ENCODE data around the gene MATR3. TPM values are rescaled to one million over a fixed set of nuclear protein-coding genes. Genes with fewer than 3 reads are reported as not detected.
A peak's percentile ranks its signal among the peaks of the same experiment; 100 is the strongest.
"Not testable (repeated sequence)": the region's sequence is repeated elsewhere in the genome, so short reads cannot be mapped to it uniquely, and the experiment has no call there.

The MATR3 gene
- polyA plus RNA-seq, 3 donors = 576 to 652 (median 629) TPM

DNA sequence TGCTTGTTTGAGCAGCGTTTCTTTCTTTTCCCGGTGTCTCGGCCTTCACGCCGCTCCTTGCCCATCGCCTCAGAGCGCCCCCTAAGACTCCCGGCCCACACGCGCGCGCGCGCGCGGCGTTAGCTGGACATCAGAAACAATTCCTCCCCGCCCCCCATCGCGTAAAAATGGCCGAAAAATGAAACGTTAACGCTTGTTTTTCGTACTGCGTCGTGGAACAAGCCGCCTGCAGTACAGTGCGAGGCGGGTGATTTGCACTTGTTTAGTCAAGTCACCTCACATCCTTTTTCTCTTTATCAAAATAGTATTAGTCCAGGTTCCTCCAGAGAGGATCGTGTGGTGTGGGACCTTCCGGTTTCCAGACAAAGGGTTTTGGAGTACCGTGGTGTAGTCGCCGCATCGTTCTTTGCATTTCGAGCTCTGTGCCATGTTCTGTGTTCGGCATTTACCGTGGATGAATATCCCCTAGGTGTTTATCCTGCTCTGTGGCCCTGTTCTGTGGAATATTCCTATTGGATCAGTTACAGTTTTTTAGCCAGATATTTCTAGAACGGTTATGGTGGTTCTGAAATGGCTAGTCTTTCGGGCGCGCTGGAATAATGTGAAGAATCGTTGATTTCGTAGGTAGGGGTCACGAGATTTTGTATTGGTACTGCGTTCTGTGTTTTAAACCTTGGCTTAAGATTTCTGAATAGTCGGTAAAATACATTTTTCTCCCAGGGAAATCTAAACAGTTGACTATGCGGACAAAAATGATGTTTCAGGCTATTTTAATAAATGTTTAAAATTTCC, 1.0 kb downstream of the MATR3 start:
- peak; percentile 90 for DNase-seq

DNA sequence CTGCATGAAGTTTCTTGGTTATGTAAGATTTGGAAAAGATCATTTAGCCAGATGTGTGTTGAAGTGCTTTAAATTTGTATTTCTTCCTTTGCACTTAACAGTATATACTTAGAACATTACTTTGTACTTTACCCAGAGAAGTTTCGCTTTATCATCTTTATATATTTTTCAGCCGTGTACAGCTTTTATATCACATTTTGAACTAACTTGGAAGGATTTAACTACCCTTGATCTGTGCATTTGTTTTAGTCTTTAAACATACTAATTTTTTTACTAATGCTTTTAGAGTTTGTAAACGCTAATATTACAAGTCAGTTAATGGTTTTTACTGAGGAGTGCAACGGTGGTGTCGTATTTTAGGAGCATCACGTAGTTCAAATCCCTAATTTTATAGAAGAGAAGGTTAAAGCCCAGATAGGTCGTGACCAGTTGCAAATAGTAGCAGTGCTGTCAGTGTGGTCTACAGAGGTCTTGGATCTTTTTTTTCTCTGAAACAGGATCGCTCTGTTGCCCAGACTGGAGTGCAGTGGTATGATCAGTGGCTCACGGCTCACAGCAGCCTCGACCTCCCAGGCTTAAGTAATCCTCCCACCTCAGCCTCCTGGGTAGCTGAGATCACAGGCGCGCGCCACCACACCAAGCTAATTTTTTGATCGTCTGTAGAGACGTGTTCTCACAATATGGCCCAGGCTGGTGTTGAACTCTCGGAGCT, 2.0 kb downstream of the MATR3 start:
- DNase-seq = no peak

DNA sequence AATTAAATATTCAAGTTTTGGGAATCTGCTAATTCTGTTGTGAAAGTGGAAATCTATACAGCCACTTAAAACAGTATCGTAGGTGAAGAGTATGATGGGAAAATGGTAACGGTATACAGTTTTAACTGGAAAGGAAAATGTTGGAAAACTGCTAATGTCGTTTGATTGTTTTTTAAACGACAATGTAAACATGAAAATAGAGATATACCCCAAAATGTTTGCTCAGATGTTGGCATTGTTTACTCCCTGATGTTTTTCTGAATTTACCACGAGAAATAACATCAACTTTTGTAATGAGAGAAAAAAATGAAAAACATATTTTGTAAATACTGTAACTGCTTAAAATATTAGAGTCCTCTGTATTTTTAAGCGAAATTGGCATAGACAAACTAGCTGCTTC, 2.7 kb downstream of the MATR3 start:
- DNase-seq = no peak

DNA sequence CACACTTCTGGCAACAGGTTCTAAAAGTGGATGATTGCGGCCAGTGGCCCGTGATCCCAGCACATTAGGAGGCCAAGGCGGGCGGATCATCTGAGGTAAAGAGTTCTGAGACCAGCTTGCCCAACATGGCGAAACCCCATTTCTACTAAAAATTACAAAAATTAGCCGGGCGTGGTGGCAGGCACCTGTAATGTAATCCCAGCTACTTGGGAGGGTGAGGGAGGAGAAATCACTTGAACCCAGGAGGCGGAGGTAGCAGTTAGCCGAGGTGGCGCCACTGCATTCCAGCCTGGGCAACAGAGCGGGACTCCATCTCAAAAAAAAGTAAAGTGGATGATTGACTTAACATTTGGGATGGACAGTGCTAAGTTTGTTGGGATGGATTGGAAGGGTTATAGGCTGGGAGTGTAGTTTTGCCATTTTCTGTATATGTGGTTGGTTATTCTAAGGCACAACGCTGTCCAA, 3.4 kb downstream of the MATR3 start:
- DNase-seq = peak; percentile 57

DNA sequence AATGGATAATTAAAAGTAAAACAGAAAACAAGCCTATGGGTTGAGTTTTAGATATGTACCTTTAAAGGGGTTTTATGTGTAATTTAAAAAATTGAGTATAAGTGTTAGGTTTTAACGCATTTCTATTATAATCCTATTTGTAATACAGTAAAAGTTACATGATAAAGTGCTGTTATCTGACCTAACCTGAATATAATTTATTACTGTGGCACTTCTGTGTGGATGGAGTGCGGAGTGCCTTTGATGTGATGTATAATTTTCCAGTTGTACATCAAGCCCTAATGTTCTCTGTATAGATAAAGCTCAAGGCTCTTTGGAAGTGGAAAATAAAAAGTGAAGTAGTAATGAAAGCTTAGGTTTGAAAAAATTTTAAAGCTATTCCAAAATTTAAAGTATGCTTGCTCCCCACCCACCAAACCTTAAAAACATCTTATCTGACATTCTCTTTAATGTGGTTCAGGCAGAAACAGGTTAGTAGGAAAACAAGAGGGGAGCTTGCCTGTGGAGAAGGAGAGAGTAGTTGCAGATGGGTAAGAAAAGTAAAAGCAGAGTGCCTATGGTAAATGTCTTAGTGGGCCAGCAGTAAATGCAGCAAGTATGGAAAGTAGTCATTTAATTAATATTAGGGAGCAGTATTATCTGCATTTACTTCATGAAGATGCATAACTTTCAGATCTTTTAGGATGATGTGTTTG, 4.0 kb downstream of the MATR3 start:
- no peak for DNase-seq

DNA sequence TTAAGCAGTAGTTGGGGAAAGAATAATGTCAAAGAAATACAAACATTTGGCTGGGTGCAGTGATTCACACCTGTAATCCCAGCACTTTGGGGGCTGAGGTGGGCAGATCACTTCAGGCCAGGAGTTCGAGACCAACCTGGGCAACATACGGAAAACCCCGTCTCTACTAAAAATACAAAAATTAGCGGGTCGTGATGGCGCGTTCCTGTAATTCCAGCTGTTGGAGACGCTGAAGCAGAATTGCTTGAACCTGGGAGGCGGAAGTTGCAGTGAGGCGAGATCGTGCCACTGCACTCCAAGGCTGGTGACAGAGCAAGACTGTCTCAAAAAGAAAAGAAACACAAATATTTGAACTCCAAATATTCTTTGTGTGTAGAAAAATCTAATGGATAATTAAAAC, 4.7 kb downstream of the MATR3 start:
- no peak for DNase-seq

DNA sequence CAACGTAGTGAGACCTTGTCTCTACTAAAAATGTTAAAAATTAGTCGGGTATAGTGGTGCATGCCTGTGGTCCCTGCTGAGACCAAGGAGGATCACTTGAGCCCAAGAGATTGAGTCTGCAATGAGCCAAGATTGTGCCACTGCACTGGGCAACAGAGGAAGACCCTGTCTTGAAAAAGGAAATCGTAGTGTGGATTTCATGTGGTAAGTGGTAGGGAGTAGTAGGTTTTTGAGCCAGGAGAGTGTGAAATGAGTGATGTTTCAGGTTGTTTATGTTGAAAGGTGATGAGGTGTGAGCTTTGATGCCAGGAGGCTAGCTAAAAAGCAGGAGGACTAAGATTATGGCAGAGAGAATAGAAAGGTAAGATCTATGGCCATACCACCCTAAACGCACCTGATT, 5.9 kb downstream of the MATR3 start:
- no peak for DNase-seq

DNA sequence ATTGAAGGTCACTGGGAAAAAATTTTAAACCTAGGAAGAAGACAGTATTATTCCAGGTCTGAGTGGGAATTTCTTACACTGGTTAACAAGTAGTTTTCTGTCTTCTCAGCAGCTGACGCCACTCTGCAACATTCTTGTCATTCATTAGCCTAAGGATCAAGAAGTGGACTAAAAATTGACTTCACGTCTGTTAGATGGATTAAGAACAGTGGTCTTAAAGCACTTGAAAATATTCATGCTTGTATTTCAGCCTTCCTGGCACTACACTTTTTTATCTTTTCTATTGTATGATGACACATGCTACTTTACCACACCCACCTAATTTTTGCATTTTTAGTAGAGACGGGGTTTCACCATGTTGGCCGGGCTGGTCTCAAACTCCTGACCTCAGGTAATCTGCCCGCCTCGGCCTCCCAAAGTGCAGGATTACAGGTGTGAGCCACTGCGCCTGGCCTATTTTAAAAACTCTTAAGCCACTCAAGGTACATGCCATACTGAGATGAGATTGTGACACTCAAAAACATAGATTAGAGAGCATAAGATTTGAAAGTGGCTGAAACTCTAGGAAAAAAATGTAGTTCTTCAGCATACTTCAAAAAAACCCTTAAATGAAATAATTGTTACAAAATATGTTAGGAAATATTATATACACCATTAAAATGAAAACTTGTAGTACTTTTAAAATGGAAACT, 8.4 kb downstream of the MATR3 start:
- DNase-seq = no peak

DNA sequence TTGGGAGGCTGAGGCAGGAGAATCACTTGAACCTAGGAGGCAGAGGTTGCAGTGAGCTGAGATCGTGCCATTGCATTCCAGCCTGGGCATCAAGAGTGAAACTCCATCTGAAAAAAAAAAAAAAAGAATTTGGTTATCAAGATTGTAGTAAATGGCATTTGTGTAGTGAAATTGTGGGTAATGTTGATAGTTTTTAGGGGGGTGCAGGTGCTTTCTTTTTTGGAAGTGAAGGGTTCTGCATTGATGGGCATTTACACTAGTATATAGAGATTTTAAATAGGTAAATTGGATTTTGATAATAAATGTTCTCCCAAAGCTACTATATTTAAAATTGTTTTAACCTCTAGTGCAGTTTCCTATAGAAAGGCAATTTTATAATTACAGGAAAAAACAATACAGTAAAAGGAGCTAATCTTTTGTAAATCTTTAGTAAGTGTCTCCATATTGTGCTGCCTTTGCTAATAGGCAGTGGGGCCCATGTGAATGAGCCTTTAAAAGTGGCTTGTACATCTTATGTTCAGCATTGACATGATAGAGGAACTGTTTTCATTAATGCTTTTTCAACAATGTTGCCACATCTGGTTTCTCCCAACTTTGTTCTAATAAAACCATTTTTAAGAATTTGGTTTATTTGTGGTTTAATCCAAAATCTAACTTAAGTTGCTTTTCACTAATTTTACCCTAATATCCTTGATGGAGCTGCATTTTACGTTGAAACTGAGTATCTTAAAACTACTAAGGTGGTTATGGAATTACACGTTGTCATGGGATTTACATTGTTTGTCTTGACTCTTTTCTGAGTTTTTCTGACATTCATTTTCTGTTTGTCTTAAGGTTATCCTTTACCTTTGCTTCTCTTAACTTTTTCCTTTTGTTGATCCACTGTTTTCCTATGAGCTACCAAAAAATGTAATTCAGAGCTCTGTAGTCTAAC, 11.1 kb downstream of the MATR3 start:
- DNase-seq = no peak

DNA sequence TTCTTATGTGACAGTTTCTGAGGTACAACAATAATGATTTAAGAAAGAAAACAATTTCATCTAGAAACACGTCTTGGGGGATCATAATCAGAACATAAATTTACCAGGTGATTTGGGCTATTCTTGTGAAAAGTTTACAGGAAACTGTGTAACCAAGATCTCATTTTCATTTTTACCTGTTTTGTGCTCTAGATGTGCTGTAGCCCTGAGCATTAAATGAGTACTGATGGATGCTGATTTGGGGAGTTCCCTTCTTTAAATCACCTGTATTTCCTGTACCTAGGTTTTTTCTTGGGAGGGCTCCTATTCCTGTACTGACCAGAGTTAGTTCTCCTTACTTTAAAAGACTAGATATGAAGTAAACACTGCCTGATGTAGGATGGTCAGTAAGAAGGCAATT, 12.7 kb downstream of the MATR3 start:
- DNase-seq = no peak

DNA sequence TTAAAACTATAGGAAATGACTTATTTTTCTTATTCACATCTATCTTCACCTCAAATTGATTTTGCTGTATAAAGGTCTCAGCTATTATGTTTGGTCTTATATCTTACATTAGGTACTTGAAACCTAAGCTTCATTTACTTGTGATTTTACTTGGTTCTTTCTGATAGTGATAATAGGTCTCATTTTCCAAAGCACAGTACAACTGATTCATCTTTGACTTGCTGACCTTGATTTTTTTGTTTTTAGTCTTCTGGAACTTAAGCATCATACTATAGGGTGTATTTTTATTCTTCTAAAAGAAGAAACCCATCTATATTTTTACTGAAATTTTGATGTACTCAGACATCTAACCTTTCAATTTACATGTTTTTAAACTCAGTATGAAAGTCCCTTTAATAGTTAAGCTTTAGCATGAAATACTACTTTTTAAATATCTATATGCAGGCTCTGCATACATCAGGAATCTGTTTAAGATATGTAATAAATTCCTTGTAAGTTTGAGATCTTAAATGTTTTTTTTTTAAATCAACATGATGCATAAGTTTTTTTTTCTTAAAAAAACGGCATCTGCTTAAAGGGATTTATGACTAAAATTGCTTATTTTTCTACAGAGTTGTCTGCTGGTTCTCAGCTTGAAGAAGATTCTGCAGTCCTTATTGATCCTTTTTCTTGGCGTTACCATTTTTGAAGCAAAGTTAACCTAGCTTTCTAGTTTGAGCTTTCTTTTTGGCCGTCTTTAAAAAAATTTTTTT, 13.3 kb downstream of the MATR3 start:
- DNase-seq = no peak

DNA sequence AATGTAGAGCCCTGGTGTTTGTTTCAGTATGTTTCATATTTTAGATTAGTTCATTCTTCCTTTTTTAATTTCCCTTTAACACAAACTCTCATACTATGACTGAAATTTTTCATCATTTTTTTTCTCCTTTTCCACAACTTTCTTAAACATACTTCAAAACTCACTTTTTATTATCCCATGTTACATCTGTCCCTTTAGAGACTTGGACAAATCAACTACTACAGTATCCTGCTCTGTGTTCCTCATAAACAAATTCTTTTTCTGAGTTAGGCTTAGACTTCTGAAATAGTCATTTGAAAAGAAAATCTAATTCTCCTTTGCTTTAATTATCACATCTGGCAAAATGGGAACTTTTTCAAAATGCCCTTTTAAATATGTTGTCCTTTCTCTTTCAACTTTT, 15.3 kb downstream of the MATR3 start:
- no peak for DNase-seq

DNA sequence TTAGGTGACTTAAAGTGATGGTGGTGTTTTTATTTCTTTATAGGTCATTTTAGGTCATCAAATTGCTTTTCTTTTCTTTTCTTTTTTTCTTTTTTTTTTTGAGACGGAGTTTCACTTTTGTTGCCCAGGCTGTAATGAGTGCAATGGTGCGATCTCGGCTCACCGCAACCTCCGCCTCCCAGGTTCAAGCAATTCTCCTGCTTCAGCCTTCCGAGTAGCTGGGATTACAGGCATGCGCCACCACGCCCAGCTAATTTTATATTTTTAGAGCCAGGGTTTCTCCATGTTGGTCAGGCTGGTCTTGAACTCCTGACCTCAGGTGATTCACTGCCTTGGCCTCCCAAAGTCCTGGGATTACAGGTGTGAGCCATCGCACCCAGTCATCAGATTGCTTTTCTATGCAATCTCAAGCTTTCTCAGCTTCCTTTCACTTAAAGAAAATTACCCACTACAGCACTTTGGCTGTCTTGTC, 17.2 kb downstream of the MATR3 start:
- DNase-seq = not testable (repeated sequence)

DNA sequence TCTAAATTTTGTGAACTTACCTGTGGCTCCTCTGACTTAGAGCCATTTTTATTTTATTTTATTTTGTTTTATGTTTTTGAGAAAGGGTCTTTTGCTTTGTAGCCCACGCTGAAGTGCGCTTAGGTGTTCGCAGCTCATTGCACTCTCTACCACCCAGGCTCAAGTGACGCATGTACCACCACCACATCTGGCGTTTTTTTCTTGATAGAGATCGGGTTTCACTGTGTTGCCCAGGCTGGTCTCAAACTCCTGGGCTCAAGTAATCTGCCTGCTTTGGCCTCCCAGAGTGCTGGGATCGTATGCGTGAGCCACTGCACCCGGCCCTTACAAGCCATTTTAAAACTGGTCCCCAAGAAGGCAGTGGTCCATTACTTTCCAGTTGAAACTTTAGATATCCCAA, 18.5 kb downstream of the MATR3 start:
- no peak for DNase-seq

DNA sequence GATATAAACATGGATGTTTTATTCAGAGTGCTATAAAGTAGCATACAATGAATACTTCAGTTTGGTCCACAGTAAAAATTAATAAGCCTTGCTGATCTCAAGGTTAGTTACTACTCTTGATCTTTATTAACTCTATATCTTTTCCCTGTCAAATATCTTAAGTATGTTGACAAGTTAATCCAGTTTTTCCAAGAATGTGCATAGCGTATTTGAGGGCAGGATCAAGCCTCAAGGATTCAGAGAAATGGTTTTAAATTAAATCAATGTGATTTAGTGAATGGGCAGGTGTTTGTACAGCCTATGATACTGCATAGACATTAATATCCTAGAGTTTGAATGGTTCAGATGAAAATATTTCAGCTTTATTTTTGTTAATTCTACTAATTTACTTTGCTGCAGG, 20.7 kb downstream of the MATR3 start:
- no peak for DNase-seq

DNA sequence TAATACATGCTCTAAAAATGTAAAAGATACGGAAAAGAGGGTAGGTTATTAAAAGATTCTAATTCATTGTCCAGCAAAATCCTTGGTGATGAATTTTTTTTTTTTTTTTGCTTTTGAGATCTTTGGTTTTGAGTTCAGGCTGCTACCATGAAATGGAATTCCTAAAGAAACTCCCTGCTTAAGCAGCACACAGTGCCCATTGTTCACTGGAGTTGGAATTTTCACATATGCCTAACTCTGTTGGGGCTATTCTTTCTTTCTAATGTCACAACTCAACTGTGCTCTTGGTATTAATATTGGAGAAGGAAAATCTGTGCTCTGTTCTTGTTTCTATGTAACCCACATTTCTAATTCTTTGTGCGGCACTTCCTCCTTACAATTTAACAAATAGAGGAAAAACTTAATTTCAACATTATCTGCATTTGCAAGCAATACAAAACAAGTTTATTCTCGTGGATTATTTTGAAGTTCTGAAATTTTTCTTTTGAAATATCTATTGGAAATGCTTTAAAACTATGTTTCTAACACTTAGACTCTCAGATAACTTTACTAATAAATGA, 21.6 kb downstream of the MATR3 start:
- no peak for DNase-seq

DNA sequence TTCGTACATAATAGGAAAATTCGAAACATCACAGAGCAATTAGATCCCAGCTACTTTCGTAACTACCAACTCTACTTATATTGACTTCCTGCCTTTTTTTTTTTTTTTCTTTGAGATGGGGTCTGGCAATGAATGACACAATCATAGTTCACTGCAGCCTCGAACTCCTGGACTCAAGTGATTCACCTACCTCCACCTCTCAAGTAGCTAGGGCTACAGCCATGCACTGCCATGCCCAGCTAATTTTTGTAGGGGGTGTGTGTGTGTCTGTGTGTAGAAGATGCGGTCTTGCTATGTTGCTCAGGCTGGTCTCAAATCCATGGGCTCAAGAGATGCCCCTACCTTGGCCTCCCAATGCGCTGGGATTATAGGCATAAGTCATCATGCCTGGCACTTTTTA, 42.3 kb downstream of the MATR3 start:
- no peak for DNase-seq

DNA sequence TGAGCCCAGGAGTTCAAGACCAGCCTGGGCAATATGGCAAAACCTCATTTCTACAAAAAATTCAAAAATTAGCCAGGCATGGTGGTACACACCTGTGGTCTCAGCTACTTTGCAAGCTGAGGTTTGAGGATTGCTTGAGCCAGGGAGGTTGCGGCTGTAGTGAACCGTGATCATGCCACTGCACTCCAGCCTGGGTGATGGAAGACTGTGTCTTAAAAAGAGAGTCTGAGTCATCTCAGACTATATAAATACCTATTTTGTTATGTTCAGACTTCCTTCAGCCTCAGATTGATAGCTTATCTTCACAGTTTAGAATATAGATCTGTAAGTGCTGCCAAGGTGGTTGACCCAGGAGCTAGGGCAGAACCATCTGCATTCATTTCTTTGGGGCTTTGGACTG, 46.5 kb downstream of the MATR3 start:
- no peak for DNase-seq

DNA sequence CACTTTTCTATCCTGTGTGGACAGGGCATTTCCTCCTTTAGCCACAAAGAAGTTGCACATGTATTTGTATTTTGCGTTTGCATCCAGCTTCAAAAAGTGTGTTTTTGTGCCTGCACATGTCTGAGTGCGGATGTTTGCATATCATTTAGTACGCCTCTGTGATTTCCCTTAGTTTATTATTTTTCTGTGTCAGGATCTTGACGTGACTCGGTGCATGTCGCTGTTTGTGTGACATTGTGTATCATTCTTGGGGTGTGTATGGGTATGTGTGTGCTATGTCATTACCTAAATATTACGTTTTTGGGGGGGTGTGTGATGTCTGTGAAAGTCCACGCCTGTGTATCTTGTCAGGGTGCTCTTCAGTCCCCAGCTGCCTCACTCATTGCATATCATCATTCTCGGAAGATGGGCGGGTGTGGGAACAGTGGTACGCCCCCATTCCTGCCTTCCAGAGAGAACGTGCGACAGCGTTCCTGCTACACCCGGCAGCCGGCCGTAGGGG, 47.7 kb downstream of the MATR3 start:
- DNase-seq = no peak
